SKM-1 (cell line): ENCODE results near the gene KCNQ1.

ENCODE experiments used
- DNase-seq: peaks from one replicate; lab custom pipeline; 2025; ENCODE audit not compliant: unreplicated experiment; lab: John Stamatoyannopoulos, UW

KCNQ1 gene

DNA sequence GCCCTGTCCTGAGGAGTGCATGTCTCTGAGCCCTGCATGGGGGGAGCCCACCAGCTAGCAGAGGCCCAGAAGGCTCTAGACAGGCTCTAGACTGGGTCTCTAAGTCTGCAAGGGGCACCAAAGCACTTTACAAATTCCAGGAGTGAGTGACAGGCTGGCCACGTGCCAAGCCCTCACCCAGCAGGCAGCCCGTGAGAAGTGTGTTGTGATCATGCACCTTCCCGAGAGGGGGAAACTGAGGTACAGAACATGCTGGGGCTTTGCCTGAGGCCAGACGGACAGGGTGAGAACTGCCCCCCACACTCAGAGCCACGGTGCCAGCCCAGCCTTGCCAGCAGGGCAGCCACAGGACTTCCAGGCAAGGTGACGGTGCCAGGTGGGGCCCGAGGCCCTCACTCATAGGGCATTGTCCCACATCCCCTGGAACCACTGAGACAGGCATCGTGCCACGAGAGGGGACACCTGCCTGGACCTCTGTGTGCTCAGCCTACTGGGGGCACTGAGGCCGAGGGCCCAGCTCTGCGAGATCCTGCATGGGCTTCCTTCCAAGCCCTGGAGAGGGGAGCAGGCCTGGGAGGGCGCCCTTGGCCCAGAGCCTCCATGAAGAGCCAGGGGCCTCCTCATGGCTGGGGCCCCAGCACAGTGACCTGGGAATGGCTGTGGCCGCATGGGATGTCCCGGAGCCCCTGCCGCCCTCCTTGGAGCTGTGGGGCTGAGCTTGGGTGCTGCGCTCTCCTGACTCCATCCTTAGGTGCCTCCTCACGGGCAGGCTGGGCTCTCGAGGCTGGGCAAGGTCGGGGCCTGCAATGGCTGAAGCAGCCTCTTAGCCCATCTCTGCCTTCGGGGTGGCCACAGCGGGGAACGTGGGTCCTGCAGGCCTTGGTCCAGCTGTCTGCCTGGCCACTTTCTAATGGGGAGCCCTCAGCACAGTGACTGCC is 133.5 kb downstream of the KCNQ1 start:
- no peak for DNase-seq

DNA sequence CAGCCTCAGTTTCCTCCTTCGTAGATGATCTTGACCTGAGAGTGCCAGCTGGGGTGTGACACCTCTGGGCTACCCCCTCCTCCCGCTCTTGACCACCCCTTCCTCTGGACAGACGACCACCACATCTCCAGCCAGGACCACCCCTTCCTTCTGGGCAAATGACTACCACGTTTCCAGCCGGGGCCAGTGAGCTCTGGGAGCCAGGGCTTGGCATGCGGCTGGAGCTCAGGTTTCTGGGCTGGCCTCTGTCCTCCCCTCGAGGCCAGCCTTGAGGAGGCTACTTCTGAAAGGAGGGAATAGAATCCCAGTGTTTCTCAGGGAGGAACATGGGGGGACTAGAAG is 134.1 kb downstream of the KCNQ1 start:
- no peak for DNase-seq

DNA sequence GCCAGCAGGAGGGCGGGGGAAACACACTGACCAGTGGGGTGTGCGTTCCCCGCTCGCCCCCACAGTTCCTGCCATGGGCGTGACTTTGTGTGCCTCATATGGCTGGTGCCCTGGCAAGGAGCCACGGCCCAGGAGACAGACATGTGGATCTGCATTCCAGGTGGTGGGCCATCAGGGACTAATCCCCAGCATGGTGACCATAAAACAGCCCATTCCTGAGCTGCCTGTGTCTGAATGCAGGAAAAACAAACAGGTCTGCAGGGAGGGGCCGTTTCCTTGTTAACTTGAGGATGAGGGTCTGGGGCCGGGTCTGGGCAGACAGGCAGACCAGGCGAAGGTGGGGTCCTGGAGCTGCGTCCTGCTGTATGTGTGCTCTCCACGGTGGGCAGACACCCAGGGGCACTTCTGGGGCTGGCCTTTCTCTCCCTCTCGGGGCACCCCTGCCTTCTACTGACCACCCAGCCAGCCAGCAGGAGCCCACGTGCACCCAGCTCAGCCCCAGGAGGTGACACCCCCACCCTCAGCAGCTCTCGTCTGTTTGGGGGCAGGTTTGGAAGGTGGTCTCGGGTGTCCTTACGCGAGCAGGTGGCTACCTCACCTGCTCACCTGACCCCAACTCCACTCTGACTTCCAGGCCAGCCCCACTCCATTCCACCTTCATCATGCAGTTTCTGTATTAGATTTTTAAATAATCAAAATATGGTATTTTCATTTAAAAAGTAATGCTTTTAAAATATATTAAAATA is 134.7 kb downstream of the KCNQ1 start:
- DNase-seq, result no peak

DNA sequence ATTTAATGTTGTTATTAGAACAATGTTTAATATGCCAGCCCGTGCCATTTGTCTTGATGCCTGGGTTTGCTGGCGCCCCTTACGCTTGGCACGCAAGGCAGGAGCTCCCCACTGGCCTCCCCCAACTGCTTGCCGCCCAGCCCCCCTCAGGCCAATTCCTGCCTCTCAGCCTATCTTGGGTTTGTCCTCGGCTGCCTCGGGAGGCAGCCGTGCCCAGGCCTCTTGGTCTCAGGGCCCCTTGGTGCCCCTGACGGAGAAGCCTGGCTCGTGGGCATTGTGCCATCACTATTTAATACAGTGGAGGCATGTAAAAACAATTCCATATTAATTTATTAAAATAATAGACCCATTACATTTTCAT is 135.2 kb downstream of the KCNQ1 start:
- no peak for DNase-seq

DNA sequence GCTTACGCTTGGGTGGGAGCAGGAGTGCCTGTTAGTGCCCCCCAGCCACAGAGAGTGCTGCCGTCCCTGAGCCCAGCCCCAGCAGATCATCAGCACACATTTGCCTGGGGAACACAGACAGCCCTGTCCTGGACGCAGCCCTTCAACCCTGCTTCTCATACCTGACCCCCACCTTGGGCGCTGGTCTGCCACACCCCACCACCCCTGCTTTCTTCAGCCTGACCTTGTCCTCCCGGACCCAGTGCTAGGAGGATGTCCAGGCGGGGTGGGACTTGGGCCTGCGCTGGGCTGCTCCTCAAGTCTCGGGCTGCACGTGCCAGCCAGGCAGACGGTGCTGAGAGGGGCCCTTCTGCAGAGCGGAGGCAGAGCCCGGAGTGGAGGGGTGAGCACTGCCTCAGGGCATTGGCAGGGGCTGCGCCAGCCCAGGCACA is 135.8 kb downstream of the KCNQ1 start:
- no peak for DNase-seq

DNA sequence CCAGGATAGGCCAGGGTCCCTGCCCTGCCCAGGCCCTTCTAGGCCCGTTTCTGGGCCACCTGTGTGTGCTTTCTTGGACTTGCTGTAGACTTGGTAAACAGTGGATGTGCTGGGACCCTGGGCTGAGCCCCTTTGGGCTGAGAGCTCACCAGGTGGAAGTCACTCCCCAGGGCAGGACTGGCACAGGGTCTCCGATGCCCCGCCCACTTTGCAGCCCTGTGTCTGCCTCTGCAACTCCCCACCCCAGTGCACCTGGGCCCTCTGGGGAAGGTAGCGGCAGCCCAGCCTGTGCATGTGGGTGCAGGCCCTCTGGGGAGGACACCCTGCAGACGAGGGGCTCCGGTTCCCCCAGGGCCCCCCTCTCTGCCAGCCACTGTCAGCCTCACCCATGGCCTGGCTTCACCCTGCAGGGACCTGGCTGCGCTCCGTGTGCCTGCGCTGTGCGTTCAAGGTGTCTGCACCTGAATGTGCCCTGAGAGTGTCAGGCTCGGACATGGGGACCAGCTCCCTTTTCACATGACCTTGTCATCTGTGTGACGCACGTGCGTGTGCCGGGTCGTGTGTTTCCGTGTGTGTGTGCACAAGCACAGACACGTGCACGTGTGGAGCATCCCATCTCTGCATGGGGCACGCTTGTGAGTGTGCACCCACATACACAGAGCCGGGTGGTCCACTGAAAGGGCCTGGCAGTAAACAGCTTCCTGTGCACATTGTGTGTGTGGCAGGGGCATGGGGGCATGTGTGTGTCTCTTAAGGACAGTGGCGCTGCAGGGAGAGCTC is 136.5 kb downstream of the KCNQ1 start:
- DNase-seq, result no peak

DNA sequence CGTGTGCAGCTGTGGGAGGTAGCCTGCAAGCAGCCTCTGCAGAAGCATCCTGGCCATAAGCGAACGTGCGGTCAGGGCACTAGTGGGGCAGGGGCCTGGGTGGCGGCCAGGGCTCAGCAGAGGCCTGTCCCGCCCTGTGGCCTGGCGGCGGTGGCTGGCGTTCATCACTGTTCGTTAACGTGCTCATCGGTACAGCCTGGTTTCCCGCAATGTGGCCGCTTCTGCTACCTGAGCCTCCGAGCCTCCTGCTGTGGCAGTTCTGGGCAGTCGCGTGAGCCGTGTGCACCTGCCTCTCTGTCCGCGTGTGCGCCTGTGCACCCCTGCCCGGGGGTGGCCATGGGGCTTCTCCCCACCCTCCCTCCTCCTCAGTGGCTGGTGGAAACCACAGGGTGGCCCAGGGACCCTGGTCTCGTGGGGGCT is 137.1 kb downstream of the KCNQ1 start:
- no peak for DNase-seq

DNA sequence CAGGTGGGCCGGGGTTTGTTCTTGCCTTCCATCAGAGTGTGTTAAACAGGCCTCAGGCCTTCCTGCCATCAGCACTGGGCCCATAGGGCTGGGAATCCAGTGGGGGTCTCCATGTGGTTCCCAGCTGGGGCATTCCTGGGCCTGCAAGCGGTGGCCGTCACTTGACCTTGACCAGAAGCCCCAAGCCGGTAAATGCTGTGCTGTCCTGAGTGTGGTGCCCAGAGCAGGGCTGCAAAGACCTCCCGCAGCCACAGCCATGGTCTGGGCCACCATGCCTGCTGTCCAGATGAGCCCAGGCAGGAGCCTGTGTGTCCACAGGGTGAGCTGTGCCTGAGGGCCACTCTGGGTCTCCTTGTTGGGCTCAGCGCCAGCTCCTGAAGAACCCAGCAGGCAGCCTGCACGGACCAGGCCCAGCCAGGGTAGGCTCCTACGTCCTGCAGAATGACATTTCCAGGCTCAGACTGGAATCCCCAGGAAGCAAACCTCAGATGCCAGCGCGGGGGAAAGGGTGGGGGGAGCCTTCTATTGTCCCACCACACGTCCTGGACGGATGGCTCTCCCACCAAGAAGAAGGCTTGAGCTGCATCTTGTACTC is 137.6 kb downstream of the KCNQ1 start:
- DNase-seq, result no peak

DNA sequence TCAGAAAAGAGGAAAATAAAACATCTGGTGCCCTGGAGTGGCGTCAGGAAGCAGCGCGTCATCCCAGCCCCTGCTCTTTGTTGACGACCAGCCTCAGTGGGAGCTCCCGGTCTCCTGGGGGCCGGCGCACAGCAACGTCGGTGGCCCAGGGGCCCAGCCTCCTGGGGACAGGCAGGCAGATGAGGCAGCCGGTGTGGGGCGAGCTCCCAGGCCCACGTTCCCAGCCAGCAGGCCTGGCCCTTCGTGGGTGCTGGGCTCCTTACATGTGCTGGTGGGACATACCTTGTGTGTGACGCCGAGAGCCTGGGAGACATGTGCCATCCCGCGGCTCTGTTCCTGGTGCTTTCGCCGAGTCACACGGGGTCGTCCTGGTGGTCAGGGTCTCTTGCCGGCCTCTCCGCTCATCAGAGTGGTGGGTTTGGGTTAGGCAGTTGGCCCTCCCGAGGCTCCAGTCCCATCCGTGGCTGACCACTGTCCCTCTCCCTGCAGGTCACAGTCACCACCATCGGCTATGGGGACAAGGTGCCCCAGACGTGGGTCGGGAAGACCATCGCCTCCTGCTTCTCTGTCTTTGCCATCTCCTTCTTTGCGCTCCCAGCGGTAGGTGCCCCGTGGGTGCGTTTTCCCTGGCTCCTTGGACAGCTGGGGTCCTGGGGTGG is 138.3 kb downstream of the KCNQ1 start:
- DNase-seq, result no peak

DNA sequence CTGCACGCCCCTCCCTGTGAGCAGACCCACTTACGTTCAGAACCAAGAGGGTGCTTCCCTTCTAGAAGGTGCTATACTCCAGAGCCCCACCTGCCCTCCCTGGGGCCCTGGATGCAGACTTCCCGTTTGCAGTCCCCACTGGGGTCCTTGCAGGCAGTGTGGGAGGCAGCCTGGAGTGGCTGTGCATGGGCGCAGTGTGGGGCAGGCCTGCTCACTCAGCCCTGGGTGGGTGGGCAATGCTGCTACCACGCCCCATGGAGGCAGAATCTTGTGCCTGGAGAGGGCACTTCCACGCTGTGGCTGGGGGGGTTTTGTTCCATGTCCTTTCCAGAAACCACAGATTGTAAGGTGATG is 138.8 kb downstream of the KCNQ1 start:
- no peak for DNase-seq

DNA sequence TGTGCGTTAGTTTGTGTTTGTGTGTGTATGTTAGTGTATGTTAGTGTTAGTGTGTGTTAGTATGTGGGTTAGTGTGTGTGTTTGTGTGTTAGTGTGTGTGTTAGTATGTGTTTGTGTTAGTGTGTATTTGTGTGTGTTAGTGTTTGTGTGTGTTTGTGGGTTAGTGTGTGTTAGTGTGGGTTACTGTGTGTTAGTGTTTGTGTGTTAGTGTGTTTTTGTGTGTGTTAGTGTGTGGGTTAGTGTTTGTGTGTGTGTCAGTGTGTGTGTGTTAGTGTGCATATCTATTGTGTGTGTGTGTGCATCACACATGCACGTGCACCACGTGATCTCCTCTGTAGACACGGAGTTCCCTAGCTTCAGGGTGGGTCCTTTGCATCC is 139.6 kb downstream of the KCNQ1 start:
- DNase-seq, result no peak

DNA sequence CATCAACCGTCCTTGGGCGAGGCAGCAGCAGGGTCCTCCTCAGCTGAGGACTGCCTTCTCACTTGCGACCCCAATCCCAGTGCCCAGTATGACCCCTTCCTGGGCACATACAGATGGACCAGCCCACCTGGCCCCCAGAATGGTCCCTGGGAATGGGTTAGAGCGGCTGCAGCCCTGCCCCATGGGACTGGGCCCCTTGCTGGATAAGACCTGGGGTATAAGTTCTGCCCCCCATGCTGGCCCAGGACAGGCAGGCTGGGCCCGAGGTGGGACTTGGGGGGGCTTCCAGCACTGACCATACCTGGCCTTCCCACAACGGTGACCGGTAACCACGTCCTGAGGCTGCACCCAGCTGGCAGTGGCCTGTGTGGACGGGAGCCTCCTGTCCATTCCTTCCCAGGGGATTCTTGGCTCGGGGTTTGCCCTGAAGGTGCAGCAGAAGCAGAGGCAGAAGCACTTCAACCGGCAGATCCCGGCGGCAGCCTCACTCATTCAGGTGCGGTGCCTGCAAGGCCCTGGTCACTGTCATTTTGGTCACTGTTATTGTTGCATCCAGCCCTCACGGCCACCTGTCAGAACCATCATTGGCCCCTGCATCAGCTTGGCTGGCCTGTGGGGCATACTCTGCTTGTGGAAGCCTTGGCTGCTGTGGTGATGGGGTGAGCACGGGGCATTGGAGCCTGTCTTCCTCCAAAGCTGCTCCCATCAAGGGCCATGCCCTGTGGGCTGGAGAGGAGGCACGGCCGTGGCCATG is 140.2 kb downstream of the KCNQ1 start:
- DNase-seq, result no peak

DNA sequence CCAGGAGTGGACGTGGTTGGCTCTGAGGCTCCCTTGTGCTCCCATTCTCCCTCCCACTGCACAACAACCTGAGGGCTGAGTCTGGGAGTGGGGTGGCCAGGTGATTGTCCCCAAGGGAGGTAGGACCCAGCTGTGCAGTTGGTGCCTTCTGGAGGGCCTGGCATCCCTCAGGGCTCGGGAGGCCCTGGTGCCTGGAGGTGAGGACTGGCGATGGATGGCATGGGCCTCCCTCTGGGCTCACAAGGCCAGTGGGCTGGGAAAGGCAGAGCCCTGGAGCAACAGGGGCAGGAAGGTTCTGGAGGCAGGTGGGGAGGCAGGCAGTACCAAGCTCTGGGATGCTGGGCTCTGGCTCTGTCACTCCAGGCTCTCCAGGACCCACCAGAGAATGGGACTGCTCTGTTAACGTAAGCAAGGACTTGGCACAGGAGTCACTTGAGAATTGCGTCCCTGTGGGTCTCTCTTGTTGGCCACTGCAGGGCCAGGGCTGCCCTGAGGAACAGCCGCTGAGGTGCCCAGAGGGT is 140.8 kb downstream of the KCNQ1 start:
- no peak for DNase-seq

DNA sequence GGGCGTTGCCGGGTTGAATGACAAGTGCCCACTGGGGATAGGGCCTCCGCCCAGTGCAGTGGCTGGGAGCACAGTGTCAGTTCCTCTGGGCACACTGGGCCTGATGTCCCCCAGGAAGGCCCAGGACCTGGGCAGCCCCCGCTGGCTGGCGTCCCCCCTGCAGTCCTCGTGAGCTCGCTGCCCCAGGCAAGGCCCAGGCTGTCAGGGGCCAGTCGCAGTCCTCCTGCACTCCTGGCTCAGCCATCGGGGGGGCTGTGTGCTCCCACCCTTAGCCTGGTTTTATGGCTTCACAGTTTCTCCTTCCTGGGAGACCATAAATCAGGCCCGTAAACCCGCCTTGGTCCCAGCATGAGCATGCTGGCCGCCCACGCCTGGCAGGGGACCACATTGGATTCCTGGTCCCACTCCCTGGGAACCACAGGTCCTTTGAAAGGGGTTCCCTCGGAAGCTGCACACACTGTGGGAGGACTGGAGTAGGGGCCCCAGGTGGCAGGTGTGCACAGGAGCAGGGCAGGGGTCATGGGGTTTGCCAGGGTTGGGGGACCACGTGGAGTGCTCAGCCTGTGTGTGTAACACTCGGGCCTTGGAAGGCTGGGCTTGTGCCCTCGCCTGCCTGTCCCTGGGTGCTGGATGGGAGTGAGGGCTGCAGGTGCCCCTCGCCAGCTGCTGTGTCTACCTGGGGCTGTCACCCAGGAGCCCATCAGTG is 141.4 kb downstream of the KCNQ1 start:
- no peak for DNase-seq

DNA sequence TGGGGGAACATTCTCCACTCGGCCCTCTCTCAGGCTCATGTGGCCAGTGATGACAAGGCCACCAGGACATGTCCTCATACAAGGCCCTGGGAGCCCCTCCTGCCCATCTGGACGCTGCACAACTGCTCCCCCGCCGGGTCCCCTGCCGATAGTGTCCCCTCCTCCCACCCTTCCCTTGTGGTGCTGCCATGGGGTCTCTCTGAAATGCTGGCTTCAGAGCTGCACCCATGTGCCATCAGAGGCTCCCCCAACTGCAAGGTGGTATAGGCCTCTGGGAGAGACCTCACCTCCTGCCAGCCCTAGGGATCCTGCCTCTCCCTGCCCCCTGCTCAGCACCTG is 142.0 kb downstream of the KCNQ1 start:
- DNase-seq, result no peak

DNA sequence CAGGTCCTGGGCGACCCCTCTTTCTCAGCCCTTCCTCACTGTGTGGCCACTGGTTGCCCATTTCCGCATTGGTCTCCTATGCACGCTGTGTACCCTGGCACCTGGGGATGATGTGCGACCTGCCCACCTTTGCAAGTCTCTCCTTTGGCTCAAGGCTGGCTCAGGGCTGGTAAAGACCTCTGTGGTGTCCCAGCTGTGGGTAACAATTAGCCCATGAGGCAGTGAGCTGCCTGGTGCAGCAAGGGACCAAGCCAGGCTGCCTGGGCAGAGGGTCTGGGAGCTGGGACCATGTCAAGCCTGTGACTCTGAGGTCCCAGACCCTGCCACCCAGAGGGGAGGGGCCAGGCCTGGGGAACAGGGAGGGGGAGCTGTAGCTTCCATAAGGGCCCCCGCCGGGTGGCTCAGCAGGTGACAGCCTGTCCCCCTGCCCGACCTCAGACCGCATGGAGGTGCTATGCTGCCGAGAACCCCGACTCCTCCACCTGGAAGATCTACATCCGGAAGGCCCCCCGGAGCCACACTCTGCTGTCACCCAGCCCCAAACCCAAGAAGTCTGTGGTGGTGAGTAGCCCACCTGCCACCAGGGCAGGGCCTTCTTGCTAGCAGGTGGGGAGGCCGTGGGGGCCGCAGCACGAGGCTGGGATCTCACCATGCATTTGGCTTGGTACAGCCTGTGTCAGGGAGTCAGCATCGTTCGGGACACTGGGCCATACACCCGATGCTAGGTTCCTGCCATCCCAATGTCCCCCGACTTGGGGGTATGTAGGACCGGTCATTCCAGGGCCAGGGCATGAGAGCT is 142.5 kb downstream of the KCNQ1 start:
- DNase-seq, result no peak

DNA sequence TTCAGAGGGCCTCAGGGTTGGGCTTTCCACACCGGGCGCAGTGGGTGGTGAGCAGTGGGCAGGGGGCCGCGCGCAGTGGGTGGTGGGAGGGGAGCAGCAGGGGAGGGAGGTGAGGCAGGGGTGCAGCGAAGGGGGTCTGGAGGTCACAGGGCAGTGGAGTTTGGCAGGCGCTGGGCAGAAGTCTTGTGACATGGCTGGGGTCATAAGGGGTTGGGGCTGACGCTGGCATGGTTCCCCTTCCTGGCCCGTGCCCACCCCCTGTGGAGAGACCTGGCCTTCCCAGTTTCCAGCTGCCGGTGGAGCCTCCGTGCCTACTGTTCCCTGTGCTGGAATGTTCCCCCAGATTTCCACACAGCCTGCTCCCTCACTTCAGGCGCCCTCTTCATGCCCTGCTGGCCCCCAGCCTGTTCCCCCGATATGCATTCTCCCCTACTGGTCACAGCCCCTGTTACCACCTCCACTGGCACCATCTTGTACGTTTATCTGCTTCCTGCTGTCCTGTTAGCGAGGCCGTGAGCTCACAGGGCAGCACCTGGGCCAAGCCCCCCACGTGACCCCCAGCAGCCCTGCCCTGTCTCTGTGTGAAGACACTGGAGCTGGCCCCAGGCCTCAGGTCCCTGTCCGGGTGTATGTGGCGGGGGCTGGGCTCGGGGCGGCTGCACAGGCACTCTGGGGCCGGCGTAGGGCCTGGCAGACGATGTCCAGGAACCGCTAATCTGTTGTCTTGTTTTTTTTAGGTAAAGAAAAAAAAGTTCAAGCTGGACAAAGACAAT is 143.4 kb downstream of the KCNQ1 start:
- no peak for DNase-seq
